ENCODE data around the gene CALHM1. TPM values are rescaled to one million over a fixed set of nuclear protein-coding genes. Genes with fewer than 3 reads are reported as not detected.

CALHM1 gene
- total and polyA plus RNA-seq, 4 donors: not detected

DNA sequence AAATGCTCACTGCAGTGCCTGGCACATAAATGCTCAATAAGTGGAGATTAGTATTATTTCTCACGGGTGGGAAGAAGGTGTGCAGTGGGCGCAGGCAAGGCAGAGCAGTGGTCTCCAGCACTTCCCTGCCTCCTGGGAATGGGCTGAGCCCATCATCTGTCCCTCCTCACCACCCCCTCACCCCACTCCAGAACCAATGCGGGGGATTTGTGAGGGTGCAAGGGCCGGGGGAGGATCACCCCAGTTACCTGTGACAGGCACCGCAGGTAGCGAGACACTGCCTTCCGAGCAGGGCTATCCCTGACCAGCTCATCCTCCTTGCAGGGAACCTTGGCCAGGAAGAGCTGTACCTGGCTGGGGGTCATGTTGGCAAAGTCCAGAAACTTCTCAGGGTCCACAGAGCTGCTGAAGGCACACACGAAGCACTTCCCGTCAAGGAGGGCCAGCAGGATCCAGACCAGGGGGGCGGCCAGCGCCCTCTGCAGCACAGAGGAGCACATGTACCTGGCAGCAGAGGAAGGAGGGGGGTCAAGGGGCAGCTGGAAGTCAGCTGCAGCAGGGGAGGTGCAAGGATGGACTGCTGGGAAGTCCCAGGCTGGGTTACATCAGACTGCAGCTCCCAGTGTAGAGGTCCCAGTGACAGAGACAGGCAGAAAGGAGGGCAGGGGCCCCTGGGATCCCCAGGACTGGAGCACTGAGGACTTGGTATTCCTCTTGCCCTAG lies 17.5 kb upstream of the CALHM1 start:
- ATAC-seq (ENCODE audit: insufficient read depth, low FRiP score) (no peak), DNase-seq (no peak)
- H3K4me1 ChIP-seq (ENCODE audit: control insufficient read depth in 5 of 5, insufficient read depth in 5 of 5, low read length in 5 of 5): no peaks in the 10 kb centered on the region
- H3K27ac ChIP-seq (ENCODE audit: low read depth in 1 of 2, low read length in 1 of 2): no peak overlapping the region
- H3K27me3 ChIP-seq (ENCODE audit: control insufficient read depth in 3 of 3, insufficient read depth in 3 of 3, low read length in 2 of 3): no peaks in the 10 kb centered on the region
- 71 to 73% methylated on average over 11 of the region's 11 CpGs for WGBS, 2 donors
- TF ChIP-seq, protein P1, sequence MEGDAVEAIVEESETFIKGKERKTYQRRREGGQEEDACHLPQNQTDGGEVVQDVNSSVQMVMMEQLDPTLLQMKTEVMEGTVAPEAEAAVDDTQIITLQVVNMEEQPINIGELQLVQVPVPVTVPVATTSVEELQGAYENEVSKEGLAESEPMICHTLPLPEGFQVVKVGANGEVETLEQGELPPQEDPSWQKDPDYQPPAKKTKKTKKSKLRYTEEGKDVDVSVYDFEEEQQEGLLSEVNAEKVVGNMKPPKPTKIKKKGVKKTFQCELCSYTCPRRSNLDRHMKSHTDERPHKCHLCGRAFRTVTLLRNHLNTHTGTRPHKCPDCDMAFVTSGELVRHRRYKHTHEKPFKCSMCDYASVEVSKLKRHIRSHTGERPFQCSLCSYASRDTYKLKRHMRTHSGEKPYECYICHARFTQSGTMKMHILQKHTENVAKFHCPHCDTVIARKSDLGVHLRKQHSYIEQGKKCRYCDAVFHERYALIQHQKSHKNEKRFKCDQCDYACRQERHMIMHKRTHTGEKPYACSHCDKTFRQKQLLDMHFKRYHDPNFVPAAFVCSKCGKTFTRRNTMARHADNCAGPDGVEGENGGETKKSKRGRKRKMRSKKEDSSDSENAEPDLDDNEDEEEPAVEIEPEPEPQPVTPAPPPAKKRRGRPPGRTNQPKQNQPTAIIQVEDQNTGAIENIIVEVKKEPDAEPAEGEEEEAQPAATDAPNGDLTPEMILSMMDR (IDR thresholded peaks at IDR 0.05; ENCODE audit: control extremely low read depth, extremely low read depth): no peak
- H3K4me3 ChIP-seq: no peak overlapping the region
- H3K9me3 ChIP-seq (ENCODE audit: control insufficient read depth in 4 of 4, insufficient read depth in 3 of 4, low read length in 3 of 4): no peaks in the 10 kb centered on the region
- H3K36me3 ChIP-seq (ENCODE audit: control insufficient read depth in 4 of 4, insufficient read depth in 4 of 4, low read length in 4 of 4): no peaks in the 10 kb centered on the region
- no peak overlapping the region for H3K9ac ChIP-seq (ENCODE audit: insufficient read depth in 1 of 2, low read length in 2 of 2)

DNA sequence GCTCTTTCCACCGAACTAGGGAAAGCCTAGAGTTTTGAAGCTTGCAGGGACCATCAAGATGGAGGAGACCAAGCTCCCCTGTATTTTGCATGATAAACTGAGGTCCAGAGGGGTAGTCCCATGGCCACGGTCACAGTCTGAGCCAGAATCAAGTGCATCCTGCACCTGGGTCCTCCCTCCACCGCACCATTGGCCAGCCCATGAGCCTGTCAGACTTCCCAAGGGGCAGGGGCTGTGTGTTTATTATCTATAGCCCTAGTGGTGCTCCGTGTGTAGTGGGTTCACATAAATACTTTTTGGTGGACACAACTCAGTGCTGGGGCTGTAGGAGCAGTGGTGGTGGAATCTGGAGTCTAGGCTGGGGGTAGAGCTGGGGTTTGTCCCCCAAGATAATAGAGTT lies 16.7 kb upstream of the CALHM1 start:
- no peak overlapping the region for H3K27ac ChIP-seq (ENCODE audit: low read depth in 1 of 2, low read length in 1 of 2)
- H3K4me3 ChIP-seq: no peak overlapping the region
- H3K9me3 ChIP-seq (ENCODE audit: control insufficient read depth in 4 of 4, insufficient read depth in 3 of 4, low read length in 3 of 4): no peaks in the 10 kb centered on the region
- 80 to 88% methylated on average over 4 of the region's 4 CpGs for WGBS, 2 donors
- no peaks in the 10 kb centered on the region for H3K27me3 ChIP-seq (ENCODE audit: control insufficient read depth in 3 of 3, insufficient read depth in 3 of 3, low read length in 2 of 3)
- no peak overlapping the region for H3K9ac ChIP-seq (ENCODE audit: insufficient read depth in 1 of 2, low read length in 2 of 2)
- DNase-seq (no peak), ATAC-seq (ENCODE audit: insufficient read depth, low FRiP score) (no peak)
- no peaks in the 10 kb centered on the region for H3K36me3 ChIP-seq (ENCODE audit: control insufficient read depth in 4 of 4, insufficient read depth in 4 of 4, low read length in 4 of 4)
- TF ChIP-seq, protein P1 (IDR thresholded peaks at IDR 0.05; ENCODE audit: control extremely low read depth, extremely low read depth): no peak
- H3K4me1 ChIP-seq (ENCODE audit: control insufficient read depth in 5 of 5, insufficient read depth in 5 of 5, low read length in 5 of 5): no peaks in the 10 kb centered on the region

DNA sequence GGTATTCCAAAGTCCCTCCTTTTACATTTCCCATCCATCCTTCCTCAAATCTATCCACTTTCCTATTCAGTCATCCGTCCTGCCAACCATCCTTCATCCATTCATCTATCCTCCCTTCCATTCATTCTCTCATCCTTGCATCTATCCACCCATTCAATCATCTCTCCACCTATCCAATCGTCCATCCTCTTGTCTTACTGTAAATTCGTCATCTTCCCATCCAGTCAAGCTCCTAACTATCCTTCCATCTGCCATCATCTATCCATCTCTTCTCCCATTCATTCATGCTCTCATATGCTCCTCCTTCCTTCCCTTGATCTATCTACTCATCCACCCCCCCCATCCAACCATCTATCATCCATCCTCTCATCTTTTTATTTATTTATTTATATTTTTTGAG lies 15.4 kb upstream of the CALHM1 start:
- H3K27ac ChIP-seq (ENCODE audit: low read depth in 1 of 2, low read length in 1 of 2): no peak overlapping the region
- no peak overlapping the region for H3K4me3 ChIP-seq
- no peak for DNase-seq
- H3K9ac ChIP-seq (ENCODE audit: insufficient read depth in 1 of 2, low read length in 2 of 2): no peak overlapping the region
- no peaks in the 10 kb centered on the region for H3K4me1 ChIP-seq (ENCODE audit: control insufficient read depth in 5 of 5, insufficient read depth in 5 of 5, low read length in 5 of 5)
- ATAC-seq (ENCODE audit: insufficient read depth, low FRiP score): no peak
- TF ChIP-seq, protein P1 (IDR thresholded peaks at IDR 0.05; ENCODE audit: control extremely low read depth, extremely low read depth): no peak
- WGBS, 2 donors: 91 to 95% methylated on average over 3 of the region's 3 CpGs
- H3K27me3 ChIP-seq (ENCODE audit: control insufficient read depth in 3 of 3, insufficient read depth in 3 of 3, low read length in 2 of 3): no peaks in the 10 kb centered on the region
- no peaks in the 10 kb centered on the region for H3K36me3 ChIP-seq (ENCODE audit: control insufficient read depth in 4 of 4, insufficient read depth in 4 of 4, low read length in 4 of 4)
- H3K9me3 ChIP-seq (ENCODE audit: control insufficient read depth in 4 of 4, insufficient read depth in 3 of 4, low read length in 3 of 4): no peaks in the 10 kb centered on the region

DNA sequence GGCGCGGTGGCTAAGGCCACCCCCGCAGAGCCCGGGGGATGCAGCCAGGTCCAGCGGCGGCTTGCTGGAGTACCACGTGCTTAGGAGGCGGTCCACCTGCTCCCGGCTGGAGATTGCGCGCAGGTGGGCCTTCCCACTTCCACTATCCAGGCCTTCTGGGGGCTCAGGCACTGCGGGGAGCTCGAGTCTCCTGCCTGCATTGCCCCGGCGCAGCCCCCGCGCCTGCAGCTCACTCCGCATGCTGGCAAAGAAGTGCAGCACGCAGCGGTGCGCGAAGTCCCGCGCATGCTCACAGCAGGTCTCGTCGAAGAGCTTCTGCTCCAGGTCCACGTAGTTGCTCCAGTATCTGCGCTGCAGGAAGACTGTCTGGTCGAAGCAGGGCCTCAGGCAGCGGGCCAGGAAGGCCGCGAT lies 14.6 kb upstream of the CALHM1 start:
- no peak overlapping the region for H3K9ac ChIP-seq (ENCODE audit: insufficient read depth in 1 of 2, low read length in 2 of 2)
- H3K36me3 ChIP-seq (ENCODE audit: control insufficient read depth in 4 of 4, insufficient read depth in 4 of 4, low read length in 4 of 4): no peaks in the 10 kb centered on the region
- H3K4me3 ChIP-seq: no peak overlapping the region
- ATAC-seq (ENCODE audit: insufficient read depth, low FRiP score) (no peak), DNase-seq (peak in 1 of 3 donors; percentile 13)
- no peaks in the 10 kb centered on the region for H3K4me1 ChIP-seq (ENCODE audit: control insufficient read depth in 5 of 5, insufficient read depth in 5 of 5, low read length in 5 of 5)
- TF ChIP-seq, protein P1 (IDR thresholded peaks at IDR 0.05; ENCODE audit: control extremely low read depth, extremely low read depth): no peak
- H3K27me3 ChIP-seq (ENCODE audit: control insufficient read depth in 3 of 3, insufficient read depth in 3 of 3, low read length in 2 of 3): no peaks in the 10 kb centered on the region
- no peak overlapping the region for H3K27ac ChIP-seq (ENCODE audit: low read depth in 1 of 2, low read length in 1 of 2)
- H3K9me3 ChIP-seq (ENCODE audit: control insufficient read depth in 4 of 4, insufficient read depth in 3 of 4, low read length in 3 of 4): no peaks in the 10 kb centered on the region
- 72 to 90% methylated on average over 32 of the region's 32 CpGs for WGBS, 2 donors

All from lung (tissue), 12 donors.